SK-N-SH (cell line): ENCODE results near the gene TIMM29. TPM values are rescaled to one million over a fixed set of nuclear protein-coding genes. Genes with fewer than 3 reads are reported as not detected.
A peak's percentile ranks its signal among the peaks of the same experiment; 100 is the strongest.

Source experiments
- CTCF ChIA-PET: fragments of 300-600, 350-600 bp; formaldehyde crosslinking; extraction: SDS; loops from one replicate; lab custom pipeline; 2021; lab: Yijun Ruan, JAX
- POLR2A ChIA-PET: fragments of 350-600 bp; sonication (Branson Sonifier 250); formaldehyde crosslinking; extraction: SDS; loops from one replicate; lab custom pipeline; 2020; ENCODE audit warnings: antibody characterized with exemption, inconsistent platforms; lab: Yijun Ruan, JAX
- DNase-seq: peaks from one replicate; pipeline ENCODE4 v3.0.0; 2012
- H2AFZ ChIP-seq: fragments of 200-600 bp; sonication (generic); 2 replicates; pipeline ENCODE4 v1.8.1; 2016; ENCODE audit warnings: antibody characterized with exemption, mild to moderate bottlenecking, low read depth
- H3F3A ChIP-seq: fragments of 200-600 bp; sonication (generic); replicated peaks from 2 replicates; pipeline ENCODE3; 2016; ENCODE audit warnings: antibody characterized with exemption, mild to moderate bottlenecking; ENCODE audit not compliant: insufficient read depth
- H3K27ac ChIP-seq, 2 experiments: fragments of 200-500 bp in 1 of 2; fragments of 200-600 bp in 1 of 2; sonication (Bioruptor generic) in 1 of 2; sonication (generic), shearing (Covaris generic) in 1 of 2; 2 replicates each; pipeline versions ENCODE4 v1.5.1 to v1.6.1; 2014 to 2016; ENCODE audit warnings: low read depth in 2 of 2, inconsistent platforms in 1 of 2, low read length in 1 of 2, mild to moderate bottlenecking in 1 of 2, mixed read lengths in 1 of 2
- H3K27me3 ChIP-seq: fragments of 200-600 bp; sonication (generic), shearing (Covaris generic); 2 replicates; pipeline ENCODE4 v1.6.1; 2016; ENCODE audit warnings: mixed run types; ENCODE audit not compliant: insufficient read depth
- H3K36me3 ChIP-seq, 2 experiments: fragments of 200-500 bp in 1 of 2; fragments of 200-600 bp in 1 of 2; sonication (Bioruptor generic) in 1 of 2; sonication (generic) in 1 of 2; replicated peaks in 1 of 2; 2 replicates each; pipeline versions ENCODE3 to v1.5.1; 2014 to 2016; ENCODE audit warnings: low read length in 1 of 2, mild to moderate bottlenecking in 1 of 2; ENCODE audit not compliant: insufficient read depth in 2 of 2, control insufficient read depth in 1 of 2
- H3K4me1 ChIP-seq, 2 experiments: fragments of 200-500 bp in 1 of 2; fragments of 200-600 bp in 1 of 2; sonication (Bioruptor generic) in 1 of 2; sonication (generic), shearing (Covaris generic) in 1 of 2; 2 replicates each; pipeline versions ENCODE4 v1.5.1 to v1.6.1; 2014 to 2016; ENCODE audit warnings: low read depth in 1 of 2, low read length in 1 of 2, mixed run types in 1 of 2; ENCODE audit not compliant: insufficient read depth in 2 of 2, control insufficient read depth in 1 of 2
- H3K4me2 ChIP-seq: fragments of 200-600 bp; sonication (generic), shearing (Covaris generic); 2 replicates; pipeline ENCODE4 v1.6.1; 2017; ENCODE audit warnings: mixed run types
- H3K4me3 ChIP-seq, 2 experiments: fragments of 200-500 bp in 1 of 2; fragments of 200-600 bp in 1 of 2; sonication (Bioruptor generic) in 1 of 2; sonication (generic), shearing (Covaris generic) in 1 of 2; 2 replicates each; pipeline versions ENCODE4 v1.5.1 to v1.8.1; 2014 to 2016; ENCODE audit warnings: low read depth in 2 of 2, inconsistent platforms in 1 of 2, low read length in 1 of 2, mild to moderate bottlenecking in 1 of 2, mixed read lengths in 1 of 2, moderate library complexity in 1 of 2
- H3K79me2 ChIP-seq: fragments of 200-600 bp; sonication (generic); 2 replicates; pipeline ENCODE4 v1.8.1; 2017; ENCODE audit warnings: mild to moderate bottlenecking; ENCODE audit not compliant: insufficient read depth
- H3K9ac ChIP-seq: fragments of 200-600 bp; sonication (generic); 2 replicates; pipeline ENCODE4 v1.6.1; 2017; ENCODE audit warnings: mixed run types
- H3K9me2 ChIP-seq: fragments of 200-600 bp; sonication (generic); 2 replicates; pipeline ENCODE4 v1.6.1; 2017; ENCODE audit warnings: mixed run types
- H3K9me3 ChIP-seq: fragments of 200-600 bp; sonication (generic); 2 replicates; pipeline ENCODE4 v1.6.1; 2017; ENCODE audit warnings: mixed run types, mild to moderate bottlenecking, moderate library complexity
- H4K20me1 ChIP-seq: fragments of 200-600 bp; sonication (generic); 2 replicates; pipeline ENCODE4 v1.6.1; 2017; ENCODE audit warnings: mild to moderate bottlenecking, mixed run types; ENCODE audit not compliant: insufficient read depth
- CHD2 ChIP-seq: fragments of 150-350 bp; IDR thresholded peaks from 2 replicates; pipeline ENCODE4 v1.6.1; 2018; ENCODE audit warnings: low read length; ENCODE audit not compliant: partially characterized antibody
- ELF1 ChIP-seq: IDR thresholded peaks from 2 replicates; pipeline ENCODE4 v1.4.0; 2012
- FOSL2 ChIP-seq: IDR thresholded peaks from 2 replicates; pipeline ENCODE4 v1.4.0; 2012; ENCODE audit warnings: low read depth, mild to moderate bottlenecking, moderate library complexity, borderline replicate concordance
- GABPA ChIP-seq: IDR thresholded peaks from 2 replicates; pipeline ENCODE4 v1.4.0; 2012; ENCODE audit warnings: low read depth, mild to moderate bottlenecking
- MEF2A ChIP-seq: IDR thresholded peaks from 2 replicates; pipeline ENCODE4 v1.4.0; 2012; ENCODE audit warnings: low read depth, borderline replicate concordance
- MXI1 ChIP-seq: IDR thresholded peaks from 2 replicates; pipeline ENCODE4 v1.6.1; 2012; ENCODE audit warnings: mild to moderate bottlenecking, low read depth, low read length, improper control_type of control experiment
- NRF1 ChIP-seq: IDR thresholded peaks from 2 replicates; pipeline ENCODE4 v1.6.1; 2012; ENCODE audit warnings: low read depth, mild to moderate bottlenecking, low read length
- PBX3 ChIP-seq: IDR thresholded peaks from 2 replicates; pipeline ENCODE4; 2012
- RCOR1 ChIP-seq: fragments of 150-350 bp; IDR thresholded peaks from 2 replicates; pipeline ENCODE4 v1.6.1; 2017; ENCODE audit warnings: antibody characterized with exemption, low read length
- REST ChIP-seq: IDR thresholded peaks from 2 replicates; pipeline ENCODE4 v1.6.1; 2012; ENCODE audit warnings: mild to moderate bottlenecking, low read depth, low read length, moderate library complexity
- RXRA ChIP-seq: IDR thresholded peaks from 2 replicates; pipeline ENCODE4 v1.4.0; 2012; ENCODE audit warnings: low read depth, mild to moderate bottlenecking, borderline replicate concordance
- SIN3A ChIP-seq: IDR thresholded peaks from 2 replicates; pipeline ENCODE4 v1.6.1; 2012; ENCODE audit warnings: low read depth, mild to moderate bottlenecking, low read length, moderate library complexity, borderline replicate concordance
- SMC3 ChIP-seq: IDR thresholded peaks from 2 replicates; pipeline ENCODE4 v1.6.1; 2012; ENCODE audit warnings: low read depth, low read length, improper control_type of control experiment
- TAF1 ChIP-seq: IDR thresholded peaks from 2 replicates; pipeline ENCODE4 v1.6.1; 2012; ENCODE audit warnings: low read depth, mild to moderate bottlenecking, low read length, moderate library complexity, borderline replicate concordance
- TCF12 ChIP-seq: IDR thresholded peaks from 2 replicates; pipeline ENCODE4 v1.4.0; 2012
- YY1 ChIP-seq: IDR thresholded peaks from 2 replicates; pipeline ENCODE4 v1.4.0; 2012; ENCODE audit warnings: low read depth, mild to moderate bottlenecking
- WGBS: methylation state at CpG from one replicate; pipeline ENCODE4 v1.1.6; 2017; ENCODE audit warnings: low lambda C conversion rate; 5-methylcytosine and 5-hydroxymethylcytosine counted together
- polyA plus RNA-seq, 3 experiments: library from polyadenylated mRNA; depleted of rRNA; stranded (reverse); fragments of >200 nt; gene quantifications; 2 replicates each; pipeline ENCODE4 v1.2.3, GENCODE V29; 2012
- TF ChIP-seq, protein P1 (sequence below): fragments of 200-600 bp; sonication (generic); IDR thresholded peaks from 2 replicates; pipeline ENCODE4 v1.6.1; 2017; ENCODE audit warnings: antibody characterized with exemption, mild to moderate bottlenecking, moderate library complexity
- TF ChIP-seq, protein P2 (sequence below): IDR thresholded peaks from 2 replicates; pipeline ENCODE4 v1.4.0; 2012; ENCODE audit warnings: low read depth, borderline replicate concordance
- TF ChIP-seq, protein P3 (sequence below): fragments of 150-350 bp; IDR thresholded peaks from 2 replicates; pipeline ENCODE4 v1.6.1; 2016; ENCODE audit warnings: mild to moderate bottlenecking, low read depth, low read length
- TF ChIP-seq, protein P4 (sequence below): IDR thresholded peaks from 2 replicates; pipeline ENCODE4 v1.4.0; 2012; ENCODE audit warnings: low read depth, borderline replicate concordance

Gene TIMM29
- polyA plus RNA-seq (2012; rRNA removed), result 11.7 and 12.5 TPM in 2 replicates
- 9.1 and 12.9 TPM in 2 replicates for polyA plus RNA-seq (2012; cell fraction: cytosol; rRNA removed)
- 10.5 and 11.2 TPM in 2 replicates for polyA plus RNA-seq (2012; cell fraction: nucleus; rRNA removed)

DNA sequence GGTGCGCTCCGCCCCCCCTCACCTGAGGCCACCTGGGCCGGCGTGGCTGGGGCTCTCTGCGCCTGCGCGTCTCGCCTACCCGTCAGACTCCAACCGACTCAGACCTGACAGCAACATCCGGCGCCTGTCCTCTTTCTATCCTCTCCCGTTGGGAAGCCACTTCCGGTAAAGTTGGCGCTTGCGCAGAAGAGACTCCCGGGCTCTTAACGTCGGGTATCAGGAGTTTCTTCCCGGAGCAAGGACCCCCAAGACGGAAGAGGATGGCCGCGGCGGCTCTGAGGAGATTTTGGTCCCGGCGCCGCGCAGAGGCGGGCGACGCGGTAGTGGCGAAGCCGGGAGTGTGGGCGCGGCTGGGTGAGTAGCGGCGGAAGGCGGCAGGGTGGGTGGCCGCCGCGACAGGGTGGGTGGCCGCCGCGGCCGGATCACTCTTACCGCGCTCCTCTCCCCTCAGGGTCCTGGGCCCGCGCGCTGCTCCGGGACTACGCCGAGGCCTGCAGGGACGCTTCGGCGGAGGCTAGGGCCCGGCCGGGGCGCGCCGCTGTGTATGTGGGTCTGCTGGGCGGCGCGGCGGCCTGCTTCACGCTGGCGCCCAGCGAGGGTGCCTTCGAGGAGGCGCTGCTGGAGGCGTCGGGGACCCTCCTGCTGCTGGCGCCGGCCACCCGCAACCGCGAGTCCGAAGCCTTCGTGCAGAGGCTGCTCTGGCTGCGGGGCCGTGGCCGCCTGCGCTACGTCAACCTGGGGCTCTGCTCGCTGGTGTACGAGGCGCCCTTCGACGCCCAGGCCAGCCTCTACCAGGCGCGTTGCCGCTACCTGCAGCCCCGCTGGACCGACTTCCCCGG, at the start of gene TIMM29, which contains the start of gene YIPF2:
TSS of gene TIMM29 (plus strand) at position 249 of the 839 bp plus-strand sequence. CDS start at position 261, 12 bp downstream.
TSS of gene YIPF2 (minus strand) at position 77 of the 839 bp plus-strand sequence. CDS start 229 bp downstream, outside the sequence.
- ChIA-PET POLR2A (no interaction called here), CTCF (interaction anchor here (1.1 to 3.3 kb wide), 3 partner anchors 10 to 57 kb away, joined by 3 to 16 read pairs (median 14); partner anchors contain the start of gene CARM1)
- Histone ChIP-seq H3K4me3 (peak within 1 kb of the TSS; percentile 74 to 89), H3K27ac (peak within 1 kb of the TSS; percentile 36 to 45; a peak in 2 of 4 replicates), H3K9me3 (no peaks in the 10 kb centered on the region), H3K4me1 (peaks cover 4 to 15% of the 10 kb centered on the region in 2 experiments; a peak in 1 of 4 replicates), H3K36me3 (peaks cover 10 to 19% of the 10 kb centered on the region in 2 experiments), H3F3A (peaks cover 5% of the 10 kb centered on the region), H3K27me3 (no peaks in the 10 kb centered on the region), H2AFZ (peak within 1 kb of the TSS; percentile 71; the same call in 1 of the 2 replicates), H3K9ac (peak within 1 kb of the TSS; percentile 75), H3K79me2 (peaks cover 66% of the 10 kb centered on the region), H3K9me2 (no peaks in the 10 kb centered on the region), H4K20me1 (peaks cover 5% of the 10 kb centered on the region; the same call in 1 of the 2 replicates), H3K4me2 (peak within 1 kb of the TSS; percentile 97)
- DNase-seq, result peak; percentile 98
- WGBS, result 0% methylated on average over 25 of the region's 96 CpGs
- no peak; the same call in 1 of the 2 replicates for TF ChIP-seq SMC3
- peak; percentile 90 for TF ChIP-seq NRF1
- no peak for TF ChIP-seq MEF2A
- TF ChIP-seq, protein P1, sequence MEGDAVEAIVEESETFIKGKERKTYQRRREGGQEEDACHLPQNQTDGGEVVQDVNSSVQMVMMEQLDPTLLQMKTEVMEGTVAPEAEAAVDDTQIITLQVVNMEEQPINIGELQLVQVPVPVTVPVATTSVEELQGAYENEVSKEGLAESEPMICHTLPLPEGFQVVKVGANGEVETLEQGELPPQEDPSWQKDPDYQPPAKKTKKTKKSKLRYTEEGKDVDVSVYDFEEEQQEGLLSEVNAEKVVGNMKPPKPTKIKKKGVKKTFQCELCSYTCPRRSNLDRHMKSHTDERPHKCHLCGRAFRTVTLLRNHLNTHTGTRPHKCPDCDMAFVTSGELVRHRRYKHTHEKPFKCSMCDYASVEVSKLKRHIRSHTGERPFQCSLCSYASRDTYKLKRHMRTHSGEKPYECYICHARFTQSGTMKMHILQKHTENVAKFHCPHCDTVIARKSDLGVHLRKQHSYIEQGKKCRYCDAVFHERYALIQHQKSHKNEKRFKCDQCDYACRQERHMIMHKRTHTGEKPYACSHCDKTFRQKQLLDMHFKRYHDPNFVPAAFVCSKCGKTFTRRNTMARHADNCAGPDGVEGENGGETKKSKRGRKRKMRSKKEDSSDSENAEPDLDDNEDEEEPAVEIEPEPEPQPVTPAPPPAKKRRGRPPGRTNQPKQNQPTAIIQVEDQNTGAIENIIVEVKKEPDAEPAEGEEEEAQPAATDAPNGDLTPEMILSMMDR, result no peak
- TF ChIP-seq, protein P2, sequence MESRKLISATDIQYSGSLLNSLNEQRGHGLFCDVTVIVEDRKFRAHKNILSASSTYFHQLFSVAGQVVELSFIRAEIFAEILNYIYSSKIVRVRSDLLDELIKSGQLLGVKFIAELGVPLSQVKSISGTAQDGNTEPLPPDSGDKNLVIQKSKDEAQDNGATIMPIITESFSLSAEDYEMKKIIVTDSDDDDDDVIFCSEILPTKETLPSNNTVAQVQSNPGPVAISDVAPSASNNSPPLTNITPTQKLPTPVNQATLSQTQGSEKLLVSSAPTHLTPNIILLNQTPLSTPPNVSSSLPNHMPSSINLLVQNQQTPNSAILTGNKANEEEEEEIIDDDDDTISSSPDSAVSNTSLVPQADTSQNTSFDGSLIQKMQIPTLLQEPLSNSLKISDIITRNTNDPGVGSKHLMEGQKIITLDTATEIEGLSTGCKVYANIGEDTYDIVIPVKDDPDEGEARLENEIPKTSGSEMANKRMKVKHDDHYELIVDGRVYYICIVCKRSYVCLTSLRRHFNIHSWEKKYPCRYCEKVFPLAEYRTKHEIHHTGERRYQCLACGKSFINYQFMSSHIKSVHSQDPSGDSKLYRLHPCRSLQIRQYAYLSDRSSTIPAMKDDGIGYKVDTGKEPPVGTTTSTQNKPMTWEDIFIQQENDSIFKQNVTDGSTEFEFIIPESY, result no peak
- TF ChIP-seq TCF12, result peak; percentile 32; the same call in 1 of the 2 replicates
- TF ChIP-seq ELF1, result peak; percentile 81
- peak; percentile 93 for TF ChIP-seq YY1
- peak; percentile 65 for TF ChIP-seq PBX3
- peak; percentile 37; the same call in 1 of the 2 replicates for TF ChIP-seq FOSL2
- TF ChIP-seq SIN3A, result peak; percentile 97
- TF ChIP-seq REST, result peak; percentile 72
- TF ChIP-seq, protein P3, sequence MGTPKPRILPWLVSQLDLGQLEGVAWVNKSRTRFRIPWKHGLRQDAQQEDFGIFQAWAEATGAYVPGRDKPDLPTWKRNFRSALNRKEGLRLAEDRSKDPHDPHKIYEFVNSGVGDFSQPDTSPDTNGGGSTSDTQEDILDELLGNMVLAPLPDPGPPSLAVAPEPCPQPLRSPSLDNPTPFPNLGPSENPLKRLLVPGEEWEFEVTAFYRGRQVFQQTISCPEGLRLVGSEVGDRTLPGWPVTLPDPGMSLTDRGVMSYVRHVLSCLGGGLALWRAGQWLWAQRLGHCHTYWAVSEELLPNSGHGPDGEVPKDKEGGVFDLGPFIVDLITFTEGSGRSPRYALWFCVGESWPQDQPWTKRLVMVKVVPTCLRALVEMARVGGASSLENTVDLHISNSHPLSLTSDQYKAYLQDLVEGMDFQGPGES, result no peak
- no peak; the same call in none of the 2 replicates for TF ChIP-seq MXI1
- peak; percentile 41; the same call in 1 of the 2 replicates for TF ChIP-seq RCOR1
- TF ChIP-seq, protein P4, sequence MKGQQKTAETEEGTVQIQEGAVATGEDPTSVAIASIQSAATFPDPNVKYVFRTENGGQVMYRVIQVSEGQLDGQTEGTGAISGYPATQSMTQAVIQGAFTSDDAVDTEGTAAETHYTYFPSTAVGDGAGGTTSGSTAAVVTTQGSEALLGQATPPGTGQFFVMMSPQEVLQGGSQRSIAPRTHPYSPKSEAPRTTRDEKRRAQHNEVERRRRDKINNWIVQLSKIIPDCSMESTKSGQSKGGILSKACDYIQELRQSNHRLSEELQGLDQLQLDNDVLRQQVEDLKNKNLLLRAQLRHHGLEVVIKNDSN, result peak; percentile 53; the same call in 1 of the 2 replicates
- peak; percentile 82 for TF ChIP-seq CHD2
- TF ChIP-seq TAF1, result peak; percentile 91
- TF ChIP-seq GABPA, result peak; percentile 98
- no peak for TF ChIP-seq RXRA
